Measurements from ENCODE around the gene DAP. TPM values are rescaled to one million over a fixed set of nuclear protein-coding genes. Genes with fewer than 3 reads are reported as not detected.

DAP gene
- polyA plus RNA-seq, 3 donors, result 60.9 to 69.0 (median 62.3) TPM

DNA sequence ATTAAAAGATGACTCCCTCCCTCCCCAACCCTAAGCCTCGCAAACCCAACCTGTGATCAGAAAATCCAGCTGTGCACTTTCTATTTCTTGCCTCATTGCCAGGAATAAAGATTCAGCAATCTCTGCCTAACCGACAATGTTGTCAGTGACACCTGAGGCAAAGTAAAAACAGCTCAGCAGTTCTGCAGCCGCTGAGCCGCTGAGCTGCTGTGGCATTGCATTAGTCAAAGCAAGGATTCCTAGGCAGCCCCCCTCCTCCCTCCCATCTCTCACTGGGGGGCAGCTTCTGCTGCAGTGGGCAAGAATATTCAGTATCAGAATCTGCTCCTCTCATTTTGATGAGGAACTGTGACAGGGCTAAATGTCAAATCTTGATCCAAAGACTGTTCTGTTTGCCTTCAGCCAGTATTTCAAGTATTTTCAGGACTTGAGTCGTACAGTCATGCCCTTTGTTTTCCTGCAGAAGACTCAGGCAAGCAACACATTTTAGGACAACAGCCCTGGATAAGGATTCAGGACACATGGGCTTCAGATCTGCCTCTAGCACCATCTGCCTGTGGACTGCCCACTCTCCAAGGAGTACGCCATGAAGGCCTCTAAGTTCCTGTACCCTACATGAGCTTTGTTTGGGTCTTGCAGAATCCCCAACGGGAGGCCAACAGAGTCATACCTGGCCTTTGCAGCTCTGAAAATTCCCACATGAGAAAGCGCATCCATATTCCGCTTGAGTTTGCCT lies 41.1 kb upstream of the DAP start:
- no peaks in the 10 kb centered on the region for H3K9me3 ChIP-seq (replicated peaks in 1 of 2; ENCODE audit: control insufficient read depth in 1 of 2, insufficient read depth in 1 of 2, low read length in 2 of 2)
- no peaks in the 10 kb centered on the region for H3K79me2 ChIP-seq (ENCODE audit: insufficient read depth, low read length)
- no peaks in the 10 kb centered on the region for H3K36me3 ChIP-seq (replicated peaks in 1 of 2; ENCODE audit: control insufficient read depth in 1 of 2, insufficient read depth in 2 of 2, low read length in 2 of 2)
- H4K20me1 ChIP-seq (ENCODE audit: insufficient read depth, low read length), result no peaks in the 10 kb centered on the region
- no peak for TF ChIP-seq CTCF (IDR thresholded peaks at IDR 0.05)
- H3K4me1 ChIP-seq (ENCODE audit: control insufficient read depth in 1 of 2, insufficient read depth in 2 of 2, low read length in 2 of 2), result peaks cover 15 to 30% of the 10 kb centered on the region in 2 donors
- H3K4me1 Mint-ChIP-seq, result peaks cover 18% of the 10 kb centered on the region
- H3K27me3 ChIP-seq (ENCODE audit: control insufficient read depth in 2 of 2, insufficient read depth in 2 of 2, low read length in 2 of 2), result no peaks in the 10 kb centered on the region
- no peak overlapping the region for H3K4me3 Mint-ChIP-seq
- H3K27me3 Mint-ChIP-seq (ENCODE audit: low read depth in 3 of 3), result peaks cover 0 to 4% (median 0%) of the 10 kb centered on the region in 3 donors
- WGBS (ENCODE audit: insufficient coverage), result 79% methylated on average over 8 of the region's 9 CpGs
- no peaks in the 10 kb centered on the region for H3K36me3 Mint-ChIP-seq
- no peak overlapping the region for H3K4me2 ChIP-seq (replicated peaks; ENCODE audit: extremely low read depth, low read length, poor library complexity, severe bottlenecking)
- no peak overlapping the region for H3K27ac ChIP-seq (ENCODE audit: low read depth in 1 of 2, low read length in 2 of 2)
- H2AFZ ChIP-seq (ENCODE audit: insufficient read depth, low read depth, low read length, poor library complexity, severe bottlenecking), result no peak overlapping the region
- H3K27ac Mint-ChIP-seq, result peak overlapping the region in 2 of 7 donors; percentile 10 to 38
- DNase-seq, result no peak
- no peak overlapping the region for H3K9ac ChIP-seq (ENCODE audit: insufficient read depth, low read length, poor library complexity, severe bottlenecking)
- intact Hi-C loops (cut with micrococcal nuclease), result no loop called here
- no peak overlapping the region for H3K4me3 ChIP-seq (replicated peaks in 1 of 3; ENCODE audit: low read depth in 2 of 3, low read length in 3 of 3)
- peaks cover 0 to 6% (median 0%) of the 10 kb centered on the region in 7 donors for H3K9me3 Mint-ChIP-seq

- H3K4me3 ChIP-seq (replicated peaks in 1 of 3; ENCODE audit: low read depth in 2 of 3, low read length in 3 of 3), result no peak overlapping the region
- intact Hi-C loops (cut with micrococcal nuclease), result no loop called here
- Mint-ChIP-seq H3K27ac (peak overlapping the region in 3 of 7 donors; percentile 22 to 80 (median 28)), H3K9me3 (peaks cover 0 to 5% (median 0%) of the 10 kb centered on the region in 7 donors), H3K36me3 (no peaks in the 10 kb centered on the region), H3K27me3 (ENCODE audit: low read depth in 3 of 3) (peaks cover 0 to 4% (median 0%) of the 10 kb centered on the region in 3 donors), H3K4me1 (peaks cover 30% of the 10 kb centered on the region), H3K4me3 (peak overlapping the region in 1 of 2 donors; percentile 6)
- DNase-seq, result peak; percentile 3 to 11 (median 8)
- H3K27ac ChIP-seq (ENCODE audit: low read depth in 1 of 2, low read length in 2 of 2), result no peak overlapping the region
- peaks cover 27 to 43% of the 10 kb centered on the region in 2 donors for H3K4me1 ChIP-seq (ENCODE audit: control insufficient read depth in 1 of 2, insufficient read depth in 2 of 2, low read length in 2 of 2)
- no peaks in the 10 kb centered on the region for H3K36me3 ChIP-seq (replicated peaks in 1 of 2; ENCODE audit: control insufficient read depth in 1 of 2, insufficient read depth in 2 of 2, low read length in 2 of 2)
- 9% methylated on average over 1 of the region's 3 CpGs for WGBS (ENCODE audit: insufficient coverage)
- H3K27me3 ChIP-seq (ENCODE audit: control insufficient read depth in 2 of 2, insufficient read depth in 2 of 2, low read length in 2 of 2), result no peaks in the 10 kb centered on the region
- no peak overlapping the region for H3K9ac ChIP-seq (ENCODE audit: insufficient read depth, low read length, poor library complexity, severe bottlenecking)
- no peak for TF ChIP-seq CTCF (IDR thresholded peaks at IDR 0.05)
- no peaks in the 10 kb centered on the region for H4K20me1 ChIP-seq (ENCODE audit: insufficient read depth, low read length)
- H3K79me2 ChIP-seq (ENCODE audit: insufficient read depth, low read length), result no peaks in the 10 kb centered on the region
- H3K9me3 ChIP-seq (replicated peaks in 1 of 2; ENCODE audit: control insufficient read depth in 1 of 2, insufficient read depth in 1 of 2, low read length in 2 of 2), result no peaks in the 10 kb centered on the region
- H3K4me2 ChIP-seq (replicated peaks; ENCODE audit: extremely low read depth, low read length, poor library complexity, severe bottlenecking), result no peak overlapping the region
- no peak overlapping the region for H2AFZ ChIP-seq (ENCODE audit: insufficient read depth, low read depth, low read length, poor library complexity, severe bottlenecking)
Observed at GRCh38 chr5:10800852-10801251, 39.8 kb upstream of the DAP start.
